Testis (tissue), 2 donors: Measurements from ENCODE around the gene PCNT.

Source experiments
- CTCF ChIP-seq, 3 experiments: fragments of 450-650 bp in 2 of 3; fragments of 200-600 bp in 1 of 3; sonication (generic) in 1 of 3; IDR thresholded peaks; one replicate each; pipeline ENCODE4 v1.5.1; 2016 to 2019; ENCODE audit warnings: antibody characterized with exemption in 3 of 3, mild to moderate bottlenecking in 2 of 3, moderate library complexity in 1 of 3
- POLR2A ChIP-seq: fragments of 450-650 bp; IDR thresholded peaks from one replicate; pipeline ENCODE4 v1.6.1; 2017; ENCODE audit warnings: antibody characterized with exemption, mild to moderate bottlenecking, moderate library complexity

- no peak for TF ChIP-seq CTCF (IDR thresholded peaks at IDR 0.05)
- no peak for TF ChIP-seq POLR2A
Measured at GRCh38 chr21:46428987-46429710, 105.2 kb downstream of the PCNT start.
